Heart right ventricle (tissue), 16 donors: Measurements from ENCODE around the gene LRRC75B. TPM values are rescaled to one million over a fixed set of nuclear protein-coding genes. Genes with fewer than 3 reads are reported as not detected.
"Not testable (repeated sequence)": the region's sequence is repeated elsewhere in the genome, so short reads cannot be mapped to it uniquely, and the experiment has no call there.

ENCODE experiments used
- ATAC-seq, 8 donors: fragments of 200-7000 bp; cut with Tn5 transposase; one replicate each; pipeline ENCODE4 v1.9.1; 2020; ENCODE audit warnings: mild to moderate bottlenecking in 8 of 8, moderate library complexity in 8 of 8, moderate number of reproducible peaks in 1 of 8
- DNase-seq, 2 donors: peaks; one replicate each; pipeline ENCODE4 v3.0.0-alpha.2; 2020
- H3K27ac ChIP-seq, 10 donors: fragments of 200-600 bp; sonication (generic) in 2 of 10; one replicate each; pipeline versions ENCODE4 v1.5.0 to v1.8.0; 2020 to 2022; ENCODE audit warnings: mild to moderate bottlenecking in 3 of 10
- H3K27me3 ChIP-seq, 7 donors: fragments of 200-600 bp; one replicate each; pipeline ENCODE4 v1.8.0; 2021 to 2022; ENCODE audit warnings: mild to moderate bottlenecking in 2 of 7
- H3K36me3 ChIP-seq, 9 donors: fragments of 200-600 bp; sonication (generic) in 1 of 9; one replicate each; pipeline versions ENCODE4 v1.5.0 to v1.8.0; 2020 to 2022; ENCODE audit warnings: mild to moderate bottlenecking in 2 of 9
- H3K4me1 ChIP-seq, 9 donors: fragments of 200-600 bp; sonication (generic) in 1 of 9; one replicate each; pipeline versions ENCODE4 v1.5.0 to v1.8.0; 2020 to 2022; ENCODE audit warnings: mild to moderate bottlenecking in 4 of 9
- H3K4me3 ChIP-seq, 10 donors: fragments of 200-600 bp; sonication (generic) in 2 of 10; one replicate each; pipeline versions ENCODE4 v1.5.0 to v1.8.0; 2020 to 2022; ENCODE audit warnings: mild to moderate bottlenecking in 7 of 10, moderate library complexity in 2 of 10
- H3K9me3 ChIP-seq, 11 donors: fragments of 200-600 bp in 10 of 11; sonication (generic) in 2 of 11; one replicate each; pipeline versions ENCODE4 v1.5.0 to v1.8.0; 2013 to 2022; ENCODE audit warnings: mild to moderate bottlenecking in 2 of 11, control low read depth in 1 of 11, moderate library complexity in 1 of 11
- CTCF ChIP-seq, 9 donors: fragments of 200-600 bp; sonication (generic) in 2 of 9; IDR thresholded peaks; one replicate each; pipeline versions ENCODE4 v1.5.0 to v1.8.0; 2021 to 2022; ENCODE audit warnings: antibody characterized with exemption in 9 of 9, mild to moderate bottlenecking in 5 of 9, moderate library complexity in 1 of 9
- WGBS, 2 donors: extraction: QIAGEN DNeasy Blood & Tissue Kit; methylation state at CpG; one replicate each; pipeline ENCODE4 v1.1.7; 2013; ENCODE audit warnings: inconsistent platforms in 1 of 2; 5-methylcytosine and 5-hydroxymethylcytosine counted together
- intact Hi-C, 10 donors: fragments of 100-400 bp; cut with DNase I; formaldehyde crosslinking; loops; one replicate each; pipeline versions ENCODE4 v1.11.1 to v1.14.2; 2022
- polyA plus RNA-seq, 2 donors: library from polyadenylated mRNA; stranded (reverse); fragments of 200-250 nt; gene quantifications; one replicate each; pipeline ENCODE4 v1.2.3, GENCODE V29; 2013
- total RNA-seq, 10 donors: library from RNA; stranded (reverse); fragmentation: NEBNext Ultra II Directional in 3 of 10; extraction: Animal tissue kit (Norgen Biotek cat#: 25700) in 3 of 10; gene quantifications; one replicate each; pipeline versions ENCODE4 v1.2.1 to v1.2.4, GENCODE V29; 2021 to 2023
- donor health status: Arrhythmogenic right ventricular cardiomyopathy.
- donor health status: ischemic (EF 13 %, LVEDD 7.1; RV severe dilation, severe dysfunction).
- donor health status: healthy with polysubstance abuse.
- donor health status: DM: no; HTN: yes; CAD: no.
- donor health status: DM: no; HTN: no; CAD: no.
- donor health status: ischemic (EF 25% LVEDD 6.9; RV normal size, moderate dysfunction).
- donor health status: ischemic (EF 25% LVEDD 5.7; RV mildly dilated, moderate dysfunction).
- donor health status: healthy.
- donor health status: DM: yes; HTN: yes; CAD: no.
- donor health status: Ischemic cardiomyopathy.
- donor health status: ischemic (EF 35%, LVEDD 5.7; RV mildly dilated, moderate dysfunction).
- donor health status: nonischemic (EF 11% LVEDD 7.7; RV severe dilation, severe dysfunction).
- donor health status: DM: yes; HTN: yes; CAD: no.
- donor health status: PGD.
- donor health status: ischemic (EF 29% LVEDD 5.4; RV normal size, mild dysfunction).
- donor health status: nonischemic (EF 23%, LVEDD 6.1; RV moderate dilation, normal function).

Gene LRRC75B
- total and polyA plus RNA-seq, 12 donors = 2.0 to 12.4 (median 4.3) TPM

- DNase-seq, H3K27ac ChIP-seq, H3K27me3 ChIP-seq, H3K36me3 ChIP-seq, H3K4me3 ChIP-seq, ATAC-seq, H3K9me3 ChIP-seq, intact Hi-C loops: not testable (repeated sequence)
- WGBS, 2 donors = 56 to 61% methylated on average over 6 to 7 of the region's 7 CpGs
- H3K4me1 ChIP-seq = peaks cover 0 to 18% (median 0%) of the 10 kb centered on the region in 9 donors
Observed at GRCh38 chr22:24630812-24631427, 38.0 kb upstream of the LRRC75B start.

- DNase-seq, H3K4me3 ChIP-seq, H3K27ac ChIP-seq, H3K36me3 ChIP-seq, intact Hi-C loops, H3K27me3 ChIP-seq, ATAC-seq, H3K9me3 ChIP-seq: not testable (repeated sequence)
- 56 to 72% methylated on average over 9 of the region's 11 CpGs for WGBS, 2 donors
- peak in 8 of 9 donors; percentile 17 to 46 (median 36) for TF ChIP-seq CTCF (IDR thresholded peaks at IDR 0.05)
- peaks cover 0 to 18% (median 0%) of the 10 kb centered on the region in 9 donors for H3K4me1 ChIP-seq
Observed at GRCh38 chr22:24629069-24629468, 36.2 kb upstream of the LRRC75B start.

- peaks cover 0 to 14% (median 0%) of the 10 kb centered on the region in 9 donors for H3K4me1 ChIP-seq
- H3K27me3 ChIP-seq, H3K27ac ChIP-seq, intact Hi-C loops, ATAC-seq, H3K9me3 ChIP-seq, H3K4me3 ChIP-seq, H3K36me3 ChIP-seq, DNase-seq: not testable (repeated sequence)
- WGBS, 2 donors = 91 to 96% methylated on average over 12 to 13 of the region's 16 CpGs
Observed at GRCh38 chr22:24627911-24628310, 35.0 kb upstream of the LRRC75B start.

- not testable (repeated sequence) for DNase-seq
Observed at GRCh38 chr22:24622596-24622995, 29.7 kb upstream of the LRRC75B start.

GRCh38 chr22:24621244-24621643, 28.4 kb upstream of the LRRC75B start:
- WGBS, 2 donors = 63 to 69% methylated on average over 4 of the region's 5 CpGs
- H3K27ac ChIP-seq, H3K4me3 ChIP-seq, ATAC-seq, H3K36me3 ChIP-seq, H3K27me3 ChIP-seq, H3K4me1 ChIP-seq, intact Hi-C loops, DNase-seq, H3K9me3 ChIP-seq: not testable (repeated sequence)

More at GRCh38 chr22:24622596-24622995, 29.7 kb upstream of the LRRC75B start:
- H3K27me3 ChIP-seq, H3K36me3 ChIP-seq, intact Hi-C loops, H3K27ac ChIP-seq, H3K4me3 ChIP-seq, H3K9me3 ChIP-seq, H3K4me1 ChIP-seq, ATAC-seq: not testable (repeated sequence)
- WGBS, 2 donors = 63 to 68% methylated on average over 2 of the region's 2 CpGs

GRCh38 chr22:24614794-24615193, 21.9 kb upstream of the LRRC75B start:
- DNase-seq, H3K27me3 ChIP-seq, H3K4me3 ChIP-seq, H3K9me3 ChIP-seq, H3K27ac ChIP-seq, ATAC-seq, H3K4me1 ChIP-seq, intact Hi-C loops, H3K36me3 ChIP-seq: not testable (repeated sequence)
- 74 to 77% methylated on average over 15 of the region's 15 CpGs for WGBS, 2 donors

GRCh38 chr22:24609888-24610287, 17.0 kb upstream of the LRRC75B start:
- intact Hi-C loops, H3K27ac ChIP-seq, H3K27me3 ChIP-seq, H3K9me3 ChIP-seq, DNase-seq, H3K36me3 ChIP-seq, ATAC-seq, H3K4me1 ChIP-seq, H3K4me3 ChIP-seq: not testable (repeated sequence)
- 94 to 100% methylated on average over 2 to 3 of the region's 3 CpGs for WGBS, 2 donors

GRCh38 chr22:24608327-24608726, 15.5 kb upstream of the LRRC75B start:
- WGBS, 2 donors = 81 to 93% methylated on average over 6 of the region's 6 CpGs
- H3K27me3 ChIP-seq, ATAC-seq, intact Hi-C loops, DNase-seq, H3K9me3 ChIP-seq, H3K36me3 ChIP-seq: not testable (repeated sequence)
- Histone ChIP-seq H3K27ac (peak overlapping the region in 1 of 10 donors; percentile 87), H3K4me1 (peaks cover 0 to 17% (median 0%) of the 10 kb centered on the region in 9 donors), H3K4me3 (peak overlapping the region in 1 of 10 donors; percentile 47)

- Histone ChIP-seq H3K27ac (peak overlapping the region in 2 of 10 donors; percentile 52 to 87), H3K4me3 (peak overlapping the region in 1 of 10 donors; percentile 47), H3K4me1 (peaks cover 0 to 21% (median 0%) of the 10 kb centered on the region in 9 donors)
- peak in 7 of 8 donors; percentile 31 to 71 (median 40) for ATAC-seq
- H3K36me3 ChIP-seq, H3K27me3 ChIP-seq, intact Hi-C loops, DNase-seq, H3K9me3 ChIP-seq: not testable (repeated sequence)
- 75 to 88% methylated on average over 17 to 18 of the region's 18 CpGs for WGBS, 2 donors
Observed at GRCh38 chr22:24607429-24607983, 14.6 kb upstream of the LRRC75B start.

- ATAC-seq, DNase-seq, H3K36me3 ChIP-seq, H3K27ac ChIP-seq, H3K9me3 ChIP-seq, H3K4me3 ChIP-seq, intact Hi-C loops, H3K27me3 ChIP-seq: not testable (repeated sequence)
- H3K4me1 ChIP-seq = peaks cover 0 to 26% (median 4%) of the 10 kb centered on the region in 9 donors
- 44 to 53% methylated on average over 2 of the region's 2 CpGs for WGBS, 2 donors
Observed at GRCh38 chr22:24606340-24606739, 13.5 kb upstream of the LRRC75B start.
